ENCODE measurements around the gene A1BG.

DNA sequence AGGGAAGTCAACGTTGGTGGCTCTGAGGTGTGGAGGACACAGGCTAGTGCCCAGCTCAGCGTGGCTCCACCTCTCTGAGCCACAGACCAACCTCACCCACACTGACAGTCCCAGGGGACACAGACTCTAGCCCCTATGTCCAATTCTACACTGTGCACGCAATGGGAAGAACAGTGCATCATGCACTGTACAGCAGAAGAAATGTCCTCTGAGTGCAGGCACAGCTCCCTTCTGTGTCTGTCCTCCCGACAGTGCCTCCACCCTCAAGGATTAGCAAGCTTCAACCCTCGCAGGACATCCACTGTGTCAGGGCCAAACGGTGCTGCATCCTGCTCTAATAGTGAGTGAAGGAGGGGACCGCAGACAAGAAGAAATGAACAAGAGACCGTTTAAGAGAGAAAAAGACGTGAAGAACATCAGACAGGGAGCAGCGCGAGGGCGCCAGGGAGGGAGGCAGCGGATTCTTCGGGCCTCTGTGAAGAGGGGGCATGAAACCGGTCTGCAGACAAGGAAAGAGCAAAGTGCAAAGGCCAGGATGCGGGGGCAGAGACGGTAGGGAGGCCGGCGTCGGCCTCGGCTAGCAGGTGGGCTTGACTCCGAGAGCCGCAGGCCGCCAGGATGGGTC lies 26.9 kb upstream of the A1BG start:
- no peak for TF ChIP-seq SIN3A (IDR thresholded peaks at IDR 0.05; ENCODE audit: borderline replicate concordance, insufficient read depth, low read length)
- TF ChIP-seq POLR2AphosphoS5 (IDR thresholded peaks at IDR 0.05; ENCODE audit: low read depth, low read length) = no peak
- TF ChIP-seq TAF1 (IDR thresholded peaks at IDR 0.05; ENCODE audit: borderline replicate concordance, insufficient read depth, low read length) = no peak
- no peak for TF ChIP-seq FOXP2 (optimal IDR thresholded peaks at IDR 0.05; ENCODE audit: borderline replicate concordance, extremely low read depth, extremely low read length, insufficient read depth)
